ENCODE data around the gene C1orf216.
A peak's percentile ranks its signal among the peaks of the same experiment; 100 is the strongest.
"Not testable (repeated sequence)": the region's sequence is repeated elsewhere in the genome, so short reads cannot be mapped to it uniquely, and the experiment has no call there.

The C1orf216 gene

DNA sequence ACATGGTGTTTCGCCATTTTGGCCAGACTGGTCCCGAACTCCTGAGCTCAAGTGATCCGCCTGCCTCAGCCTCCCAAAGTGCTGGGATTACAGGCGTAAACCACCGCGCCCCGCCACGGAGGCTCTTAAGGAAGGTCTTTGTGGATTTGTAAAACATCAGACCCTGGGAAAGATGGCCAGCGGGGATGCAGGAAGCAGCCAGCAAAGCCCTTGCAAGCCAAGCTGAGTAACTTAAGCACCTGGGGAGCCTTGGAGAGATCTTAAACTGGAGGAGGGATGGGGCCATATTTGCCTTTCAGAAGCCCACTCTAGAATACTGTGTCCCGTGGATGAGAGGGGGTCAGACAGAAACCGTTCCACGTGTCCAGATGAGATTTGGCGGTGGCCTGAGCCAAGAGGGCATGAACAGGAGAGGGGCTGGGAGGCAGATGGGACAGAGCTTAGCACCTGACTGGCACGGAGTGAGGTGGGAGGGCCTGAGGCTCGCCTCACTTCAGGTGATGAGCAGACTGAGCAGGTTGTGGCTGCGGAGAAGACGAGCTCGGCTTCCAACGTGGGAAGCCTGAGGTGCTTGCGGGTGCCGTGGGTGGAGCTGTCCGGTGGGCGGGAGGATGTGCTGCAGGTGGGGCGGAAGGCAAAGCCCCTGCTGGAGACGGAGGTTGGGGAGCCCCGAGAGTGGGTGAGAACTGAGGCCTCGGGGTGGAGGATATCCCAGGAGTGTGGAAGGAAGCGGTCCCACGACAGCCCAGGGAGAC is 11.7 kb downstream of the C1orf216 start:
- no peak for DNase-seq

DNA sequence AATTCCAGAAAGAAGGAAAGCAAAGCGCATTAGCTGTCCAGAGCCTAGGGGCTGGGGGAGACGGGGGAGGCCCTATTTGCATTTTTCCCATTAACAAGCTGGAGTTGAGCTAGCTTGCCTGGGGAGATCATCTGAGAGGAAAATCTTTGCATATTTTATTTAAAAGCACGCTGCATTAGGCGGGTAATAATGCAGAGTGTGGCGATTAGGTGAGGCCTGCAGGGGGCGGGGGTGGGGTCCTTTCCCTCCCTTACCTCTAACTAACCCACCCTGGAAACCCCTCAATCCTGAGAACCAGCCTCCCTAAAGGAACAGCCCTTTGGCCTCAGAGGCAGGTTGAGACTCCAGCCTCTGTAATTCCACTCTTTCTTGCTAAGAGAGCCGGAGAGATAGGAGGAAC is 16.2 kb downstream of the C1orf216 start:
- DNase-seq, result no peak

DNA sequence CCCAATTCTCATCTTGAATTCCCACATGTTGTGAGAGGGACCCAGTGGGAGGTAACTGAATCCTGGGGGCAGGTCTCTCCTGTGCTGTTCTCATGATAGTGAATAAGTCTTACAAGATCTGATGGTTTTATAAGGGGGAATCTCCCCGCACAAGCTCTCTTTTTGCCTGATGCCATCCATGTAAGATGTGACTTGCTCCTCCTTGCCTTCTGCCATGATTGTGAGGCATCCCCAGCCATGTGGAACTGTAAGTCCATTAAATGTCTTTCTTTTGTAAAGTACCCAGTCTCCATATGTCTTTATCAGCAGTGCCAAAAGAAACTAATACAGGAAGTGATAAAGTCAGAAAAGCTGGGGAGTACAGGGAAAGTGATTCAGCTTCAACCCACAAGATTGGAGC is 19.5 kb downstream of the C1orf216 start:
- not testable (repeated sequence) for DNase-seq

DNA sequence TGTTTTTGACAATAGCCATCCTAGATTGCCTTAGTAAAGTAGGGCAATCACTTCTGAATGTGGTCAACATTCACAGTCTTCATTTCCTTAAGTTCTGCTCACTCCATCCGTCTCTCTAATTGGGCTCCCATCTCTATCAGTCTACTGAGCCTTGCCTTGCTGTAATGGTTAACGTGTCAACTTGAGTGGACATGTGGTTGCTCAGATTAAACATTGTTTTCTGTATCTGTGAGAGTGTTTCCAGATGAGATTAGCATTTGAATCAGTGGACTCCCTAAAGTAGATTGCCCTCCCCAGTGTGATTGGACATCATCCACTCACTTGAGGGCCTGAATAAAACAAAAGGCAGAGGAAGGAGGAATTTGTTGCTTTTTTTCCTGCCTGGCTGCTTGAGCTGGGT is 26.4 kb downstream of the C1orf216 start:
- DNase-seq, result no peak

DNA sequence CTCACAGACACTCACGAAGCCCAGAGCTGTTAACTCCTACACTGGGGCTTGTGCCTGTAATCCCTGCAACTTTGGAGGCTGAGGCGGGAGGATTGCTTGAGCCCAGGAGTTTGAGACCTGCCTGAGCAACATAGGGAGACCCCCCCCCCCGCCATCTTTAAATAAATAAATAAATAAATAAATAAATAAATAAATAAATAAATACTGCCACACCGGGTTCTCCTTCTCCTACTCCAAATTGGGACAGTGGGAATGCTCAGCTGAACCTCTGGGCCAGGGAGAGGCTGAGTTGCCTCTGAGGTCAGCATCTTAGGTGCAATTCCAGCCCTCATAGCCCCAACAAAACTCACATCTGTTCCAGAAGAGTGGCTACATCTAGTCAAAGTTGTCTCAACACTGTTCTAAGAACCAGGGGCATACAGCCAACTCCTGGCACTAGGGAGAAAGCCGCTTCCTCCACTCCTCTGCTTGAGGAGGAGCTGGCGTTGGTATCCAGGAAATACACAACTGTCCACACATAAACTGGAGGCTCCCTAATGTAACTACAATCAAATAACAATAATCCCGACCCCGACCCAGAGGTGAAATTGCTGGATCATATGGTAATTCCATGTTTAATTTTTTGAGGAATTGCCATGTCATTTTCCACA is 27.0 kb downstream of the C1orf216 start:
- DNase-seq, result peak; percentile 14

DNA sequence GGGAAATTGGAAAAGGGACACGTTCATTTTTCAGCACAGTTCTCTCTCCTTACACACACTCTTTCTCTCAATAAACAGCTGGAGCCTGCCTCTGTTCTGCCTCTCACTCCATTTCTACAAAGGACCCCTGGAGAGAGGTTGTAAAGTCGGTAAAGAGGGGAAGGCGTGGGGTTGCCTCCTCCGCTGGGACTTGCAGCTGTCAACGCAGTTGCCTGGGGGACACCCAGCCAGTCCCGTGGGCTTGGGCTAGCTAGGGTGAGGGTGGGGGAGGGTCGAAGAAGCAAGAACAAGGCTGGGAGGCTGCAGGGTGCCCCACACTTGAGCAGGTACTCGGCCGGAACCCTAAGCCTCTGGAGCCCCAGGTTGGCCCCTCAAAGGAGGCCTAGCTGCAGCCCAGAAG is 27.6 kb downstream of the C1orf216 start:
- DNase-seq, result peak; percentile 58

DNA sequence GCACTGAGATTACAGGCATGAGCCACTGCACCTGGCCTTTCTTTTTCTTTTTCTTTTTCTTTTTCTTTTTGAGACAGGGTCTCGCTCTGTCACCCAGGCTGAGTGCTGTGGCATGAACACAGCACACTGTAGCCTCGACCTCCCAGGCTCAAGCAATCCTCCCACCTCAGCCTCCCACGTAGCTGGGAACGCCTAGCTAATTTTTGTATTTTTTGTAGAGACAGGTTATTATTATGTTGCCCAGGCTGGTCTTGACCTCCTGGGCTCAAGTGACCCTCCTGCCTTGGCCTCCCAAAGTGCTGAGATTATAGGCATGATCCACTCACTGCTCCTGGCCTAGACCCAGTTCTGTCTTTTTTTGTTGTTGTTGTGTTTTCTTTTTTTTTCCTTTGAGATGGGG is 28.6 kb downstream of the C1orf216 start:
- DNase-seq, result not testable (repeated sequence)

DNA sequence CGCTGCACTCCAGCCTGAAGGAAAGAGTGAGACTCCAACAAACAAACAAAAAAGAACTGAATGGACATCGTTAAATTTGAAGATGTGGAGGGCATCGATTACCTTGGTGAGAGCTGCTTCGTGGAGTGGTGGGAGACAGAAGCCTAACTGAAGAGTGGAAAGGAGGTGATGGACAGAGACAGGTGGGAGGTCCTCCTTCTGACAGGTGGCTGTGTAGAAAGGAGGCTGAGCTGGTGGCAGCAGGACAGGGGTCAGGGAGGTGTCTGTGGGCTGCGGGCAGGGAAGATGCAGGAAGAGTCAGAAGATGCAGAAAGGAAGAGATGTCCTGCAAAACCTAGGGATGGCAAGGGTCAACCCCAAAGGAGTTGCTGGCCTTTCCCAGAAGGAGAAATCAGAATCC is 30.5 kb downstream of the C1orf216 start:
- DNase-seq, result no peak

DNA sequence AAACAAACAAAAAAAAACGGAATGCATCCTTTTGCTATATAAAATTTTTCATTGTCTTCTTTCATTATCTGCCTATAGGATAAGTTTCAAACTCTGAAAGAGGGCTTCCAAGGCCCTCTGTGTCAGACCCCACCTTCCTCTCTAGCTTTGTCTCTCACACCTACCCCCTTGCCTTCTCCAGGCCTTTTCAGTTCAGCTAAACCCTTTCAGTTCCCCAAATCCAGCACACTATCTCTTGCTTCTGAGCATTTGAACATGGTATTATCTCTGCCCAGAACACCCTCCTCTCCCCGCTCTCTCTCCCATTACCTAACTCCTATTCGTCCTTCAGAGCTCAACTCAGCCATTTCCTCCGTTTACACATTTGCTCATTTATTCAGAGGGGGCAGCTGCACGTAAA is 35.7 kb downstream of the C1orf216 start:
- no peak for DNase-seq

DNA sequence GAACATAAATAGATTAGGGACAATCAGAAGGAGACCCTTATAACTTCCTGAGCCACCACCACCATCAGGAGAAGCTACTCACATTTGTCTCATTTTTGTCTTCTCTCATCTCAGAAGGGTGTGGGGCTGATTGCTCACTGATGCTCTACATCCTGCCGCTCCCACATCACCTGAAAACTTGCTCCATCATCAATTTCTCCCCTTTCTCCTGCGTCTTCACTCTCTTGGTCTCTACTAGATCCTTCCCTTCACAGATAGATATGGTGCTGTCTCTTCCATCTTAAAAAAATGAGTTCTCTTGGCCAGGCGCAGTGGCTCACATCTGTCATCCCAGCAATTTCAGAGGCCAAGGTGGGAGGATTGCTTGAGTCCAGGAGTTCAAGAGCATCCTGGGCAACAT is 38.4 kb downstream of the C1orf216 start:
- no peak for DNase-seq

DNA sequence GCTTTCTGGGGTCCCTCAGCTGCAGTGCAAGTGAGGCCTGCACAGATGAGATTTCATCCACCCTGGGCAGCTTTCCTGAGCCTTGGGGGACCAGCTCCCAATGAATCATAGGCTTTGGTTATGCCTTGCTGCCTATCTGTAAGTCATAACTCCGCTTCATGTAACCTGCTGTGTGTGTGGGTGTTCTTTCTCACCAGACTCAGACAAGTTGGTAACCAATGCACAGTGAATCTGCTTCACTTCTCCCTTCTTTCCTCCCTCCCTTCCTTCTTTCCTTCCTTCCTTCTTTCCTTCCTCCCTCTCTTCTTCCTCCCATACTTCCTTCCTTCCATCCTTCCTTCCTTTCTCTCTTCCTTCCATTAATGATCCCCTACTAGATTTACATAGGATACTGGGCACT is 42.9 kb downstream of the C1orf216 start:
- no peak for DNase-seq

DNA sequence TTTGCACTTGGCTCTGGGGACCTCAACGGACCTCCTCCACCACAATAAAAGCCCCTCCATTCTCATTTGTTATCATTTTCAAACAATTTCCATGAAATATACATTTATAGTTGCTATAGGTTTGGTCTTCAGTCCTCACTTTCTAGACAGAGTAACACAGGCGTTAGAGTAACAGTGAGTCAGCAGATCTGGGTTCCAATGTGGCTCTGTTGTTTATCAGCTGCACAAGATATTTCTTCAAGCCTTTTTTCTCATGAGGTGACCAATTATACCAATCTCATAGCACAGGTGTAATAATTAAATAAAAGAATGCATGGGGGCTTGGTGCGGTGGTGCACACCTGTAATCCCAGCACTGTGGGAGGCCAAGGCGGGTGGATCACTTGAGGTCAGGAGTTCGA is 44.6 kb downstream of the C1orf216 start:
- DNase-seq, result no peak

DNA sequence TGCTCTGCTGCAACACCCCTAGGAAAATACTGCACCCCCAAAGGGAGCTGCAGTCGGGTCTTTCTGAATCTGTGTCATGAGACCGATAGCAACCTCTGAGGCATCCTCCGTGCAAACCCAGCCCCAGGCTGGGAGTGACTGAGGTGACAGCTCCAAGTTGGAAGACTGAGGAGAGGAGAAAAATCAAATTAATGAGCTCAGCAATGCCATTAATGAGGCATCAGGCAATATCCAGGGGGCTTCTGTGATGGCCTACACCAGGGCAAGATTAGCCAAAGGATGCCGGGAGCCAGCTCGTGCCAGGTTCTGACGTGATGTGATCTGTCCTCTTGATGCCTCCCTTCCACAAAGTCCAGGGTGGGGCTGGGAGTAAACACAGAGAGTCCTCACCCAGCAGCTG is 46.6 kb downstream of the C1orf216 start:
- DNase-seq, result no peak

DNA sequence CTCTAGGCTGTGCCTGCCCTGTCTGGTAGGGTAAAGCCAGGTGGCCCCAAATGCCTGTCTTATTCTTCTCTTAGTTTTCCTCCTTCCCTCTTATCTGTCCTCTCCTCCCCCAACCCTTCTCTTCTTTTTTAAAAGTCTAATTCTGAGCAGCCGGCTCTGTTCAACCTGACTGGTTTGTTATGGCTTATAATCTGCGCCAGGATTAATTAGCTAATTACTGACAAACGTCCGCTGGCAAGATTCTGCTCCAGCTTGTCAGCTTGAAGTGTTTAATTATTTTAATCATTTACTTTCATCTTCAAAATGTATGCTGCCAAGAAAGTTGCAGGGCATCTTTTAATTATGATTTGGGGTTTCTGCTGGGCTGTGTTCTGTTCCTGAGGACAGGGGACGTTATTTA is 50.2 kb downstream of the C1orf216 start:
- DNase-seq, result no peak

DNA sequence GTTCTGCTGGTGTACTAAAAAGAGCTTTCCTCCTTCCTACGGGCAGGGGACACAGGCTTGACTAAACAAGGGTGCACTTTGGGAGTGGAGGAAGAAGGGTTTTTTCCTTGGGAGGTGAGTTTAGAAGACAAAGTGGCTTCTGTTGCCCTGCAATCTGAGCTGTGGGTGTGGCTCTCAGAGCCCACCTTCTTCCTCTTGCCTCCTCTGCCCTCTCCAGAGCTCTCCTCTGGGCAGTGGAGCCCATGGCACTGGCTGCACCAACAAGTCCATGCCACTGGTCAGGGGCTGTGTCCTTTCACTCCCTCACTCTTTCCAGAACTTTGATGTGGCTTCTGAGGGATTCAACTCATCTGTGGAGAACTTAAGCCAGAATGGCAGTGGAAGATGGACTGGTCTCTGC is 51.8 kb downstream of the C1orf216 start:
- DNase-seq, result no peak

DNA sequence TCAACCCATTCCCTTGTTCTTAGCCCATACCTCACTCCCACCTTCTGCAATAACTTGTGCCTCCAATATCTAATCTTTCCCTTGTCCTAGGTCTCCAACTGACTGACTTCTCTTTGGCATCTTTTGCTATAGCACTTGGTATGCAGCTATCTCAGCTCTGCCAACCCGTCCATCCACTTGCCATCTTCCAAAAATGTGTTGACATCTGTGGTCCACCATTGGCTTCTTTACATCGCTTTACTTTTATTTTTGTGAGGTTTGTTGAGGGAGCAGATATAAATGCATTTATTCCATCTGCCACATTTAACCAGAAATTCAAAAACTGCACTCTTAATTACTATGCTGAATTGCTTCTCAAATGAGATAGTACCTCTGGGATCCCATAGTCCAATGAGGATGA is 52.5 kb downstream of the C1orf216 start:
- DNase-seq, result no peak

Measured in NCI-H1092 (cell line).